ENCODE results near the gene FBXL19. TPM values are rescaled to one million over a fixed set of nuclear protein-coding genes. Genes with fewer than 3 reads are reported as not detected.

The FBXL19 gene
- total and polyA plus RNA-seq, 9 of the 15 experiments (the other 6 are each of a cell fraction or from before 2014, with no cell fraction given) = 0.13 to 48.0 (median 13.5) TPM; not detected in 1

- TF ChIP-seq, protein P1, sequence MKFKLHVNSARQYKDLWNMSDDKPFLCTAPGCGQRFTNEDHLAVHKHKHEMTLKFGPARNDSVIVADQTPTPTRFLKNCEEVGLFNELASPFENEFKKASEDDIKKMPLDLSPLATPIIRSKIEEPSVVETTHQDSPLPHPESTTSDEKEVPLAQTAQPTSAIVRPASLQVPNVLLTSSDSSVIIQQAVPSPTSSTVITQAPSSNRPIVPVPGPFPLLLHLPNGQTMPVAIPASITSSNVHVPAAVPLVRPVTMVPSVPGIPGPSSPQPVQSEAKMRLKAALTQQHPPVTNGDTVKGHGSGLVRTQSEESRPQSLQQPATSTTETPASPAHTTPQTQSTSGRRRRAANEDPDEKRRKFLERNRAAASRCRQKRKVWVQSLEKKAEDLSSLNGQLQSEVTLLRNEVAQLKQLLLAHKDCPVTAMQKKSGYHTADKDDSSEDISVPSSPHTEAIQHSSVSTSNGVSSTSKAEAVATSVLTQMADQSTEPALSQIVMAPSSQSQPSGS (CRISPR knock-in tag; IDR thresholded peaks at IDR 0.05) = no peak
- TF ChIP-seq CCAR2 (IDR thresholded peaks at IDR 0.05; ENCODE audit: low read depth, low read length) (no peak), NR2C1 (IDR thresholded peaks at IDR 0.05) (peak; percentile 100), NR2C1 (tag; IDR thresholded peaks at IDR 0.05) (peak; percentile 100), ZNF146 (CRISPR knock-in tag; IDR thresholded peaks at IDR 0.05; ENCODE audit: unreplicated experiment) (no peak), ARID4B (CRISPR knock-in tag; IDR thresholded peaks at IDR 0.05) (peak; percentile 84), ZNF133 (CRISPR knock-in tag; IDR thresholded peaks at IDR 0.05) (no peak), ZNF316 (IDR thresholded peaks at IDR 0.05) (no peak), ZNF511 (CRISPR knock-in tag; IDR thresholded peaks at IDR 0.05) (no peak), POLR3A (IDR thresholded peaks at IDR 0.05; ENCODE audit: borderline replicate concordance, extremely low read depth, insufficient read depth, insufficient read length) (no peak), MEF2A (IDR thresholded peaks at IDR 0.05; ENCODE audit: control insufficient read depth, low read depth, low read length) (no peak)
- TF ChIP-seq, protein P2, sequence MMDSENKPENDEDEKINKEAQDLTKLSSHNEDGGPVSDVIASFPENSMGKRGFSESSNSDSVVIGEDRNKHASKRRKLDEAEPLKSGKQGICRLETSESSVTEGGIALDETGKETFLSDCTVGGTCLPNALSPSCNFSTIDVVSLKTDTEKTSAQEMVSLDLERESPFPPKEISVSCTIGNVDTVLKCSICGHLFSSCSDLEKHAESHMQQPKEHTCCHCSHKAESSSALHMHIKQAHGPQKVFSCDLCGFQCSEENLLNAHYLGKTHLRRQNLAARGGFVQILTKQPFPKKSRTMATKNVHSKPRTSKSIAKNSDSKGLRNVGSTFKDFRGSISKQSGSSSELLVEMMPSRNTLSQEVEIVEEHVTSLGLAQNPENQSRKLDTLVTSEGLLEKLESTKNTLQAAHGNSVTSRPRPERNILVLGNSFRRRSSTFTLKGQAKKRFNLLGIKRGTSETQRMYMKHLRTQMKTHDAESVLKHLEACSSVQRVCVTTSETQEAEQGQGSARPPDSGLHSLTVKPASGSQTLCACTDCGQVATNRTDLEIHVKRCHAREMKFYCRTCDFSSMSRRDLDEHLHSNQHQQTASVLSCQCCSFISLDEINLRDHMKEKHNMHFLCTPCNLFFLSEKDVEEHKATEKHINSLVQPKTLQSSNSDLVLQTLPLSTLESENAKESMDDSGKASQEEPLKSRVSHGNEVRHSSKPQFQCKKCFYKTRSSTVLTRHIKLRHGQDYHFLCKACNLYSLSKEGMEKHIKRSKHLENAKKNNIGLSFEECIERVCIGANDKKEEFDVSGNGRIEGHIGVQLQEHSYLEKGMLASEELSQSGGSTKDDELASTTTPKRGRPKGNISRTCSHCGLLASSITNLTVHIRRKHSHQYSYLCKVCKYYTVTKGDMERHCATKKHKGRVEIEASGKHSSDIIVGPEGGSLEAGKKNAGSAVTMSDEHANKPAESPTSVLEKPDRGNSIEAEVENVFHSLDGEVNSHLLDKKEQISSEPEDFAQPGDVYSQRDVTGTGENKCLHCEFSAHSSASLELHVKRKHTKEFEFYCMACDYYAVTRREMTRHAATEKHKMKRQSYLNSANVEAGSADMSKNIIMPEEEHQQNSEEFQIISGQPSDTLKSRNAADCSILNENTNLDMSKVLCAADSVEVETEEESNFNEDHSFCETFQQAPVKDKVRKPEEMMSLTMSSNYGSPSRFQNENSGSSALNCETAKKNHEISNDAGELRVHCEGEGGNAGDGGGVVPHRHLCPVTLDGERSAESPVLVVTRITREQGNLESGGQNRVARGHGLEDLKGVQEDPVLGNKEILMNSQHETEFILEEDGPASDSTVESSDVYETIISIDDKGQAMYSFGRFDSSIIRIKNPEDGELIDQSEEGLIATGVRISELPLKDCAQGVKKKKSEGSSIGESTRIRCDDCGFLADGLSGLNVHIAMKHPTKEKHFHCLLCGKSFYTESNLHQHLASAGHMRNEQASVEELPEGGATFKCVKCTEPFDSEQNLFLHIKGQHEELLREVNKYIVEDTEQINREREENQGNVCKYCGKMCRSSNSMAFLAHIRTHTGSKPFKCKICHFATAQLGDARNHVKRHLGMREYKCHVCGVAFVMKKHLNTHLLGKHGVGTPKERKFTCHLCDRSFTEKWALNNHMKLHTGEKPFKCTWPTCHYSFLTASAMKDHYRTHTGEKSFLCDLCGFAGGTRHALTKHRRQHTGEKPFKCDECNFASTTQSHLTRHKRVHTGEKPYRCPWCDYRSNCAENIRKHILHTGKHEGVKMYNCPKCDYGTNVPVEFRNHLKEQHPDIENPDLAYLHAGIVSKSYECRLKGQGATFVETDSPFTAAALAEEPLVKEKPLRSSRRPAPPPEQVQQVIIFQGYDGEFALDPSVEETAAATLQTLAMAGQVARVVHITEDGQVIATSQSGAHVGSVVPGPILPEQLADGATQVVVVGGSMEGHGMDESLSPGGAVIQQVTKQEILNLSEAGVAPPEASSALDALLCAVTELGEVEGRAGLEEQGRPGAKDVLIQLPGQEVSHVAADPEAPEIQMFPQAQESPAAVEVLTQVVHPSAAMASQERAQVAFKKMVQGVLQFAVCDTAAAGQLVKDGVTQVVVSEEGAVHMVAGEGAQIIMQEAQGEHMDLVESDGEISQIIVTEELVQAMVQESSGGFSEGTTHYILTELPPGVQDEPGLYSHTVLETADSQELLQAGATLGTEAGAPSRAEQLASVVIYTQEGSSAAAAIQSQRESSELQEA (IDR thresholded peaks at IDR 0.05; ENCODE audit: low read depth) = peak; percentile 66
These were observed 882 bp upstream of the FBXL19 start (continued) for GRCh38 chr16:30922420-30922959.

Measured in K562 (cell line).